Ovary (tissue), 3 donors: ENCODE measurements around the gene GRK2.

ENCODE experiments used
- CTCF ChIP-seq, 3 donors: fragments of 450-650 bp in 2 of 3; fragments of 200-600 bp in 1 of 3; IDR thresholded peaks; one replicate each; pipeline versions ENCODE4 v1.5.1 to v1.8.0; 2016 to 2022; ENCODE audit warnings: antibody characterized with exemption in 3 of 3, mild to moderate bottlenecking in 1 of 3
- POLR2A ChIP-seq: fragments of 450-650 bp; IDR thresholded peaks from one replicate; pipeline ENCODE4 v1.6.1; 2017; ENCODE audit warnings: antibody characterized with exemption, mild to moderate bottlenecking, moderate library complexity
- donor health status: DM: no; HTN: no; CAD: no.

- TF ChIP-seq CTCF (IDR thresholded peaks at IDR 0.05) (no peak), POLR2A (no peak)
Measured at GRCh38 chr11:67310246-67311050, 44.2 kb downstream of the GRK2 start.
